PC-3 (cell line): ENCODE results near the gene FLNB. TPM values are rescaled to one million over a fixed set of nuclear protein-coding genes. Genes with fewer than 3 reads are reported as not detected.
A peak's percentile ranks its signal among the peaks of the same experiment; 100 is the strongest.

Experiments
- ATAC-seq: fragments of 200-7000 bp; cut with Tn5 transposase; 2 replicates; pipeline ENCODE4 v1.9.1; 2020; ENCODE audit warnings: mild to moderate bottlenecking, moderate library complexity
- BruUV-seq: library from RNA; stranded (reverse); fragments of 400-500 nt; replicated peaks from 2 replicates; lab custom pipeline; 2021; lab: Mats Ljungman, UMichigan
- CTCF ChIA-PET: fragments of 300-600 bp; sonication (Branson Sonifier 250); formaldehyde crosslinking; loops from one replicate; lab custom pipeline; 2022; ENCODE audit warnings: antibody characterized with exemption; lab: Charles Lee
- POLR2A ChIA-PET: fragments of 300-600 bp; sonication (Branson Sonifier 250); formaldehyde crosslinking; loops from one replicate; lab custom pipeline; 2022; ENCODE audit warnings: antibody characterized with exemption; ENCODE audit not compliant: unreplicated experiment; lab: Charles Lee
- DNase-seq: peaks from one replicate; pipeline ENCODE4 v3.0.0-alpha.2; 2015
- H2AFZ ChIP-seq: fragments of 300-600 bp; sonication (generic); 2 replicates; pipeline ENCODE4 v1.6.0; 2016; ENCODE audit warnings: antibody characterized with exemption, low read length
- H3F3A ChIP-seq: fragments of 300-600 bp; sonication (generic); one replicate; pipeline ENCODE4 v1.6.0; 2017; ENCODE audit warnings: antibody characterized with exemption, low read length, control low read depth, mild to moderate bottlenecking; ENCODE audit not compliant: unreplicated experiment
- H3K27ac ChIP-seq: fragments of 300-600 bp; sonication (generic); 2 replicates; pipeline ENCODE4 v1.5.1; 2016; ENCODE audit warnings: mild to moderate bottlenecking, low read length
- H3K27me3 ChIP-seq: fragments of 300-600 bp; sonication (generic); 2 replicates; pipeline ENCODE4 v1.6.1; 2016; ENCODE audit warnings: low read length, mixed read lengths
- H3K36me3 ChIP-seq: fragments of 300-600 bp; sonication (generic); 2 replicates; pipeline ENCODE4 v1.6.1; 2016; ENCODE audit warnings: low read depth, mixed run types, low read length, mixed read lengths
- H3K4me1 ChIP-seq: fragments of 300-600 bp; sonication (generic); 2 replicates; pipeline ENCODE4 v1.5.1; 2016; ENCODE audit warnings: low read length; ENCODE audit not compliant: insufficient read depth
- H3K4me2 ChIP-seq: fragments of 300-600 bp; sonication (generic); 2 replicates; pipeline ENCODE4 v1.6.0; 2016; ENCODE audit warnings: low read length
- H3K4me3 ChIP-seq: fragments of 300-600 bp; sonication (generic); 2 replicates; pipeline ENCODE4 v1.5.1; 2016; ENCODE audit warnings: mild to moderate bottlenecking, low read length, mixed read lengths
- H3K79me2 ChIP-seq: fragments of 300-600 bp; sonication (generic); 2 replicates; pipeline ENCODE4 v1.6.1; 2017; ENCODE audit warnings: low read length, mixed read lengths
- H3K9ac ChIP-seq: fragments of 300-600 bp; sonication (generic); 2 replicates; pipeline ENCODE4 v1.6.0; 2016; ENCODE audit warnings: mild to moderate bottlenecking, low read length
- H3K9me2 ChIP-seq: fragments of 300-600 bp; sonication (generic); replicated peaks from 2 replicates; pipeline ENCODE4 v1.6.1; 2016; ENCODE audit warnings: mixed run types, low read length, mixed read lengths
- H3K9me3 ChIP-seq: fragments of 300-600 bp; sonication (generic); 2 replicates; pipeline ENCODE4 v1.6.1; 2016; ENCODE audit warnings: low read length, mixed read lengths
- H4K20me1 ChIP-seq: fragments of 300-600 bp; sonication (generic); 2 replicates; pipeline ENCODE4 v1.6.1; 2016; ENCODE audit warnings: low read length, mixed read lengths
- EZH2 ChIP-seq: fragments of 300-600 bp; sonication (generic); IDR thresholded peaks from one replicate; pipeline ENCODE4 v1.6.1; 2017; ENCODE audit warnings: antibody characterized with exemption, mild to moderate bottlenecking, low read length; ENCODE audit not compliant: unreplicated experiment
- EZH2phosphoT487 ChIP-seq: fragments of 300-600 bp; sonication (generic); IDR thresholded peaks from 2 replicates; pipeline ENCODE4 v1.6.1; 2018; ENCODE audit warnings: mild to moderate bottlenecking, antibody characterized with exemption, low read length, borderline replicate concordance
- intact Hi-C: fragments of 100-400 bp; cut with micrococcal nuclease; formaldehyde crosslinking; loops from 2 replicates; pipeline ENCODE4 v1.9.0; 2023
- total RNA-seq: library from RNA; depleted of rRNA; stranded (reverse); fragments of >200 nt; gene quantifications from 2 replicates; pipeline ENCODE4 v1.2.3, GENCODE V29; 2014
- TF ChIP-seq, protein P1 (sequence below): fragments of 300-600 bp; sonication (generic); conservative IDR thresholded peaks from 2 replicates; pipeline ENCODE4 v1.5.1; 2017; ENCODE audit warnings: antibody characterized with exemption, low read depth, mild to moderate bottlenecking, low read length

Gene FLNB
- total RNA-seq, 1 experiment from 2014 or later, result 505 TPM

DNA sequence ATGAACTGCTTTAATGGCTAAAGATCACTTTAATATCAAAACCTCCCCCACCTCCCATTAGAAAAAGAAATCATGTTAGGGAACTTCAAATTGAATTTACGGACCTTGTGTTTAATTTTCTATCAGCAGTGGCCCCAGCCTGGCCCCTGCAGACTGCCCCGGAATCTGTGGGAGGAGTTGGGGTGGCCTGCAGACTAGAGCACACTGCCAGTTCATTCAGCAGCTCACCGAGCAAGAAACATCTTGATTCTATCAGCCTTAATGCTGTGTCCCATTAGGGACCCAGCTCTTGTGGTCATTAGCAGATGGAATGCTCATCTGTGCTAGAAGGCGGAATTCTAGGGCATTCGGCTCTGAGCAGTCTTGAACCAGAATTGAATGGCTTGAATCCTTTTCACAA is 54.2 kb downstream of the FLNB start:
- Histone ChIP-seq H3K9me3 (no peaks in the 10 kb centered on the region), H2AFZ (no peak overlapping the region)
- CTCF ChIA-PET, result no interaction called here

DNA sequence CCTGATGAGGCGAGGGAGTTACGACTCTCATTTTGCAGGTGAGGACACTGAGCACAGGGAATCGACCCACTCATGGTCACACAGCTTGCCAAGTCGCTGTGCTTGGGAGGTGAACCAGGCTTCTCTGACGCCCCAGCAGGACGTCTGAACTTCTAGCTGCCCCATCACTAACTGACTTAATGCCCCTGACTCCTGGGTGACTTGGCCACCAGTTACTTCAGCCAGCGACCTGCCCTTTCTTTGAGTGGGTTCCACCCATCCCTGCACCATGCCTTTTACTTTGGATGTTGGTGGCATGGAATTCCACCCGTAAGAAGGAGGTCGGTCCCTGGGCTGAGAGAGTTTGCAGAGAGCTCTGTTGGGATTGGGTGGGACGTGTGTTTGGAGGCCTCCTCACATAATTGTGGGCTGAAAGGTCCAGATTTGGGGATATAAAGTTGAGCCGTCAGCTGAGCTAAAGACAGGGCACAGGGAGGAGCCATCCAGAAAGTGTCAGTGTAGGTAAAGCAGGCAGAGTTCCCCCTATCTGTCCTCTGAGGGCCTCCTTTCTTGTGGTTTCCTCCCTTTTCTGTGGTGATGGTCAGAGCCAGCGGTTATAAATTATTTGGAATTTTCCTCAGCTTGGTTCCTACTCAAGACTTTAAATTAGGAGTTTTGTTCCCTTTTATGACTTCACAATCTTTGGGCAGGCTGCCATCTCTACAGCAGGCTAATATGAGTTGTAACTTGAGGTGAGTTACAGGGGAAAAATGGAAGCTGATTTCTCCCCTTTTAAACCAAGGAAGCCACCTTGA is 55.0 kb downstream of the FLNB start:
- BruUV-seq, result no TSS peak
- H3K27ac ChIP-seq, result no peak overlapping the region
- peaks cover 76% of the 10 kb centered on the region for H4K20me1 ChIP-seq
- no peak overlapping the region for H3K4me2 ChIP-seq
- no peaks in the 10 kb centered on the region for H3K9me2 ChIP-seq
- DNase-seq (peak; percentile 55), ATAC-seq (peak; percentile 5; the same call in 1 of the 2 replicates)
- H3K9me3 ChIP-seq, result no peaks in the 10 kb centered on the region
- peaks cover 2% of the 10 kb centered on the region for H3F3A ChIP-seq
- H3K27me3 ChIP-seq, result no peaks in the 10 kb centered on the region
- H3K4me1 ChIP-seq, result peaks cover 65% of the 10 kb centered on the region
- ChIA-PET POLR2A (no interaction called here), CTCF (no interaction called here)
- intact Hi-C loops, result no loop called here
- no peak overlapping the region for H2AFZ ChIP-seq
- H3K36me3 ChIP-seq, result peaks cover 5% of the 10 kb centered on the region
- H3K79me2 ChIP-seq, result peaks cover 100% of the 10 kb centered on the region
- TF ChIP-seq, protein P1, sequence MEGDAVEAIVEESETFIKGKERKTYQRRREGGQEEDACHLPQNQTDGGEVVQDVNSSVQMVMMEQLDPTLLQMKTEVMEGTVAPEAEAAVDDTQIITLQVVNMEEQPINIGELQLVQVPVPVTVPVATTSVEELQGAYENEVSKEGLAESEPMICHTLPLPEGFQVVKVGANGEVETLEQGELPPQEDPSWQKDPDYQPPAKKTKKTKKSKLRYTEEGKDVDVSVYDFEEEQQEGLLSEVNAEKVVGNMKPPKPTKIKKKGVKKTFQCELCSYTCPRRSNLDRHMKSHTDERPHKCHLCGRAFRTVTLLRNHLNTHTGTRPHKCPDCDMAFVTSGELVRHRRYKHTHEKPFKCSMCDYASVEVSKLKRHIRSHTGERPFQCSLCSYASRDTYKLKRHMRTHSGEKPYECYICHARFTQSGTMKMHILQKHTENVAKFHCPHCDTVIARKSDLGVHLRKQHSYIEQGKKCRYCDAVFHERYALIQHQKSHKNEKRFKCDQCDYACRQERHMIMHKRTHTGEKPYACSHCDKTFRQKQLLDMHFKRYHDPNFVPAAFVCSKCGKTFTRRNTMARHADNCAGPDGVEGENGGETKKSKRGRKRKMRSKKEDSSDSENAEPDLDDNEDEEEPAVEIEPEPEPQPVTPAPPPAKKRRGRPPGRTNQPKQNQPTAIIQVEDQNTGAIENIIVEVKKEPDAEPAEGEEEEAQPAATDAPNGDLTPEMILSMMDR, result no peak
- TF ChIP-seq EZH2 (no peak), EZH2phosphoT487 (no peak)
- H3K4me3 ChIP-seq, result no peak overlapping the region
- H3K9ac ChIP-seq, result no peak overlapping the region

More for the DNA sequence above, 54.2 kb downstream of the FLNB start:
- no TSS peak for BruUV-seq
- no peaks in the 10 kb centered on the region for H3K27me3 ChIP-seq
- POLR2A ChIA-PET, result no interaction called here
- peaks cover 74% of the 10 kb centered on the region for H4K20me1 ChIP-seq
- DNase-seq, result no peak
- peaks cover 70% of the 10 kb centered on the region for H3K4me1 ChIP-seq
- intact Hi-C loops, result no loop called here
- TF ChIP-seq EZH2 (no peak), EZH2phosphoT487 (no peak)
- TF ChIP-seq, protein P1, result no peak
- H3K36me3 ChIP-seq, result peaks cover 6% of the 10 kb centered on the region
- no peak for ATAC-seq
- H3K27ac ChIP-seq, result no peak overlapping the region
- H3K79me2 ChIP-seq, result peaks cover 100% of the 10 kb centered on the region
- H3K4me2 ChIP-seq, result no peak overlapping the region
- no peaks in the 10 kb centered on the region for H3K9me2 ChIP-seq
- no peak overlapping the region for H3K4me3 ChIP-seq
- no peak overlapping the region for H3K9ac ChIP-seq
- peaks cover 6% of the 10 kb centered on the region for H3F3A ChIP-seq
